NT2/D1 (cell line): ENCODE results near the gene ZFP36L1.

ENCODE experiments used
- YY1 ChIP-seq: IDR thresholded peaks from 2 replicates; pipeline ENCODE4 v1.6.1; 2011; ENCODE audit not compliant: insufficient read length, insufficient read depth
- ZNF274 ChIP-seq: IDR thresholded peaks from 2 replicates; pipeline ENCODE4 v1.6.1; 2011; ENCODE audit warnings: mild to moderate bottlenecking, low read depth, low read length

- TF ChIP-seq ZNF274 = no peak
- no peak for TF ChIP-seq YY1
These were observed 33.8 kb downstream of the ZFP36L1 start for GRCh38 chr14:68759017-68759560.
